AG09309 (cell line): ENCODE measurements around the gene PTGES.

Experiments used
- DNase-seq: peaks from one replicate; pipeline ENCODE4 v3.0.0-alpha.2; 2010; ENCODE audit warnings: low read depth
- H3K4me3 ChIP-seq: 2 replicates; pipeline ENCODE4 v1.5.1; 2011; ENCODE audit warnings: mild to moderate bottlenecking, low read depth, low read length, moderate library complexity; ENCODE audit not compliant: control insufficient read depth
- TF ChIP-seq, protein P1 (sequence below): IDR thresholded peaks from 2 replicates; pipeline ENCODE4 v1.5.1; 2011; ENCODE audit warnings: mild to moderate bottlenecking, low read depth, low read length, inconsistent platforms; ENCODE audit not compliant: insufficient read depth, control insufficient read depth; ENCODE audit errors: missing control alignments

Gene PTGES

GRCh38 chr9:129726322-129727160, 26.3 kb downstream of the PTGES start:
- DNase-seq, result no peak
- TF ChIP-seq, protein P1, sequence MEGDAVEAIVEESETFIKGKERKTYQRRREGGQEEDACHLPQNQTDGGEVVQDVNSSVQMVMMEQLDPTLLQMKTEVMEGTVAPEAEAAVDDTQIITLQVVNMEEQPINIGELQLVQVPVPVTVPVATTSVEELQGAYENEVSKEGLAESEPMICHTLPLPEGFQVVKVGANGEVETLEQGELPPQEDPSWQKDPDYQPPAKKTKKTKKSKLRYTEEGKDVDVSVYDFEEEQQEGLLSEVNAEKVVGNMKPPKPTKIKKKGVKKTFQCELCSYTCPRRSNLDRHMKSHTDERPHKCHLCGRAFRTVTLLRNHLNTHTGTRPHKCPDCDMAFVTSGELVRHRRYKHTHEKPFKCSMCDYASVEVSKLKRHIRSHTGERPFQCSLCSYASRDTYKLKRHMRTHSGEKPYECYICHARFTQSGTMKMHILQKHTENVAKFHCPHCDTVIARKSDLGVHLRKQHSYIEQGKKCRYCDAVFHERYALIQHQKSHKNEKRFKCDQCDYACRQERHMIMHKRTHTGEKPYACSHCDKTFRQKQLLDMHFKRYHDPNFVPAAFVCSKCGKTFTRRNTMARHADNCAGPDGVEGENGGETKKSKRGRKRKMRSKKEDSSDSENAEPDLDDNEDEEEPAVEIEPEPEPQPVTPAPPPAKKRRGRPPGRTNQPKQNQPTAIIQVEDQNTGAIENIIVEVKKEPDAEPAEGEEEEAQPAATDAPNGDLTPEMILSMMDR, result peak; percentile 97
- H3K4me3 ChIP-seq, result no peak overlapping the region

DNA sequence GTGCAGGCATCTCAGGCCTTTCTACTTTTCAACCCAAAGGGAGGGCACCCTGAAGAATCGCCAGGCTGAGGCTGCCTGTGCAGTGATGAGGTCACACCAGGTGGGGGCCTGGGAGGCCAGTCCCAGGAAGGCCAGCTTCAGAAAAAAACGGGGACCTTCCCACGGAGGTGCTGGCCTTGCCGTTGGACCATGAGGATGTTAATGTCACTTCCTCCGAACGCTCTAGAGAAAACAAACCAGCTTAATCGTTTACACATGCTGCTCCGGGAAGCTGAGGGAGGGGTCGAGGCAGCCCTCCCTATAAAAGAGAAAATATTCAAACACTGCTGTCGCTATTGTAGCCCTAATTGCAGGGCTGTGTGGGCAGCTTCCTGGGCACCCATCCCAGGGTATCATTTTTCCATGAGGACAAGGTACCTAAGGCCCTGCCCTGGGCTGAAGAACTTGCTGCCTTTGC, 27.0 kb downstream of the PTGES start:
- H3K4me3 ChIP-seq, result no peak overlapping the region
- DNase-seq, result no peak
- TF ChIP-seq, protein P1, result peak; percentile 4

DNA sequence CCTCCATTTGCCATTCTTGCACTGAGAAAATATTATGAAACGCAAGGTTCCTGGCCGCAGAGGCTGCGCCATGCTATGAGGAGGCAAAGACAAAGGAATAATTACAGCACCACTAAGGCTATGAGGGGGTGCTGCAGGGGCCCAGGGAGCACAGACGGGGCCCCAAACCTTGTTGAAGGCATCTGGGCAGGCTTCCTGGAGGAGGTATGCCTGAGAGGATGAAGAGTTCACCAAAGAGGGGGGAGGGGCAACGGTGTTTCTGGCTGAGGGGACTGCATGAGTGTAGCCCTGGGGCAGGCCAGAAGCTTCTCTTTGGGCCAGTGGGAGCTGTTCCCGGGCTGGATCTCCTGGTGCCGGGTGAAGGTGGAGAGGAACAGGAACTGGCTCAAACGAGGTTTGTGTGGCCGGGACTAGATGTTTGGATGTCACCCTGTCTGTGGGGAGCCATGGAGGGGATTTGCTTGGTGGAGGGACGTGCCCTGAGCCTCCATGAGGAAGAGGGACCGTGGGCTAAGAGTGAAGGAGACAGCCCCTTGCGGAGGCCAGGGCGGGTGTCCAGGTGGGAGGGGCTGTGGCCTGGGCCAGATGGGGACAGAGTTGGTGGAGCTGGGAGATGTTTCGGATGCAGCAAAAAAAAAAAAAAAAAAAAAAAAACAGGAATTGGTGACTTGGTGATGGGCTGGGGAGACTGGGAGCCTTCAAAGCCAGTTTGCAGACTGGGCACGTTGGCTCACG, 28.2 kb downstream of the PTGES start:
- no peak for DNase-seq
- TF ChIP-seq, protein P1, result no peak

GRCh38 chr9:129722913-129723312, 29.9 kb downstream of the PTGES start:
- no peak overlapping the region for H3K4me3 ChIP-seq
- TF ChIP-seq, protein P1, result no peak
- DNase-seq, result no peak

More for the DNA sequence above, 28.2 kb downstream of the PTGES start:
- H3K4me3 ChIP-seq, result no peak overlapping the region

- H3K4me3 ChIP-seq, result no peak overlapping the region
- TF ChIP-seq, protein P1, result peak; percentile 14
- DNase-seq, result no peak
Measured at GRCh38 chr9:129720865-129721545, 31.8 kb downstream of the PTGES start.

DNA sequence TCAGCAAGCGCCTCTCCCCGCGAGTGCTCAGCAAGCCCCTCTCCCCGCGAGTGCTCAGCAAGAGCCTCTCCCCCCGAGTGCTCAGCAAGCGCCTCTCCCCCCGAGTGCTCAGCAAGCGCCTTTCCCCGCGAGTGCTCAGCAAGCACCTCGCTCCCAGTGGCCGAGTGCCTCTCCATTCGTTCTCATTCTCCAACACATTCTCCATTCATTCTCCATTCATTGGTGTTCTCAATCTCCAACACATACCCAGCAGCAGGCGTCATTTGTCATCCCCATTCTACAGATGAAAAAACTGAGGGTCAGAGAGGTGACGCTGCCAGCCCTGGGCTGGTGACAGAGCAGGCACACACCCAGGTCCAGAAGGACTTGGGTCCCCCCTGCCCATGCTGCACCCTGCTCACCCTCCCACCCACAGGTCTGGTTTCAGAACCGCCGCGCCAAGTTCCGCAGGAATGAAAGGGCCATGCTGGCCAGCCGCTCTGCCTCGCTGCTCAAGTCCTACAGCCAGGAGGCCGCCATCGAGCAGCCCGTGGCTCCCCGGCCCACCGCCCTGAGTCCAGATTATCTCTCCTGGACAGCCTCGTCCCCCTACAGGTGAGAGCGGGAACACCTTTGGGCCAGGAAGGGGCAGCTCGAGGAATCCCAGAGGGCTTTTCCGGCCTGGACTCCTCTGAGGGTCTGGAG, 32.5 kb downstream of the PTGES start:
- no peak for DNase-seq
- H3K4me3 ChIP-seq, result no peak overlapping the region
- TF ChIP-seq, protein P1, result peak; percentile 24
